Right hindlimb (tissue), 1 donor: ENCODE results near the gene ZNF816.
"Not testable (repeated sequence)": the region's sequence is repeated elsewhere in the genome, so short reads cannot be mapped to it uniquely, and the experiment has no call there.

Experiments
- DNase-seq: peaks from one replicate; pipeline ENCODE4 v3.0.0-alpha.2; 2018

ZNF816 gene

DNA sequence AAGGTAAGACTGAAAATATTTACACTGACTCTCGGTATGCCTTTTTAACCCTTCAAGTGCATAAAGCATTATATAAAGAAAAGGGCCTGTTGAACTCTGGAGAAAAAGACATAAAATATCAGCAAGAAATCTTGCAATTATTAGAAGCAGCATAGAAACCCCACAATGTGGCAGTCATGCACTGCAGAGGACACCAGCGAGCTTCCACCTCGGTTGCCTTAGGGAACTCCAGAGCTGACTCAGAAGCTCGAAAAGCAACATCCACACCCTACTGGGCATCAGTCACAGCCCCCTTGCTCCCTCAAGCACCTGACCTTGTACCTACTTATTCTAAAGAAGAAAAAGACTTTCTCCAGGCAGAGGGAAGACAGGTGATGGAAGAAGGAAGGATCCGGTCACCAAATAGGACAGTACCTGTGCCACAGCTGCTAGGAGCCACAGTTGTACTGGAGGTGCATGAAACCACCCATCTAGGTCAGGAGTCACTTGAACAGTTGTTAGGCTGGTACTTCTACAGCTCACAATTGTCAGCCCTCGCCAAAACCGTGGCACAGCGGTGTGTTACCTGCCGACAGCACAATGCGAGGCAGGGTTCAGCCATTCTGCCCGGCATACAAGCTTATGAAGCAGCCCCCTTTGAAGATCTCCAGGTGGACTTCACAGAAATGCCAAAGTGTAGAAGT, 2.9 kb downstream of the ZNF816 start:
- DNase-seq: no peak

DNA sequence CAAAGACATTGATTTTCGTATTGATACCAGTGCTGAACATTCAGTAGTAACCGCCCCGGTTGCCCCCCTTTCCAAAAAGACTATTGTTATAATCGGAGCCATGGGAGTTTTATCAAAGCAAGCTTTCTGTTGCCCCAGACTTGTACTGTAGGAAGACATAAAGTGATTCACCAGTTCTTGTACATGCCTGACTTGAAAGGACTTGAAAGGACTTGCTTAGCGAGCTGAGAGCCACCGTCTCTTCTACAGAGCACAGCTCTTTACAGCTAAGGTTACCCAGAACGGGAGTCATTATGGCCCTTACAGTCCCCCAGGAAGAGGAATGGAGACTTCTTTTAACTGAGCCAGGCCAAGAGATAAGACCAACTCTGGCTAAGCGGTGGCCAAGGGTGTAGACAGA, 5.1 kb downstream of the ZNF816 start:
- DNase-seq: no peak

DNA sequence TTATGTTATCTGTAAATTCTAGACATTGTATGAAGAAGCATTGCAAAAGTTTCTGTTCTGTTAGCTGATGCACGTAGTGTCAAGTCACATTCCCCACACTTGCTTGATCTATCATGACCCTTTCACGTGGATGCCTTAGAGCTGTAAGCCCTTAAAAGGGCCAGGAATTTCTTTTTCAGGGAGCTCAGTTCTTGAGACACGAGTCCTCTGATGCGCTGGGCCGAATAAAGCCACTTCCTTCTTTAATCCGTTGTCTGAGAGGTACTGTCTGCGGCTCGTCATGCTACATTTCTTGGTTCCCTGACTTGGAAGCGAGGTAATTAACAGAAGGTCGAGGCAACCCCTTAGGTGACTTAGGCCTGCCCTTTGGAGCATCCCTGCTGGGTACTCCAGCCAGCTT, 5.8 kb downstream of the ZNF816 start:
- no peak for DNase-seq

DNA sequence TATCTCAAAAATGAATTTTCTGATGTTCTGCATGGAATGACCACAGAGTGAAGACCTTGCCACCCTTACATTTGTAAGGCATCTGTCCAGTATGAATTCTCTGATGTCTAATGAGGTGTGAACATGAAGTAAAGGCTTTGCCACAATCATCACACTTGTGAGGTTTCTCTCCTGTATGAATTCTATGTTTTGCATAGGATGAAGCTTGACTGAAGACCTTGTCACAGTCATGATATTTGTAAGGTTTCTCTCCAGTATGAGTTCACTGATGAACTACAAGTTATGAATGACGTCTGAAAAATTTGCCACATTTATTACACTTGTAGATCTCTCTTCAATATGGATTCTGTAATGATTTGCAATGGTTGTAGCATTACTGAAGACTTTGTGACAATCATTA, 13.3 kb downstream of the ZNF816 start:
- DNase-seq: no peak

DNA sequence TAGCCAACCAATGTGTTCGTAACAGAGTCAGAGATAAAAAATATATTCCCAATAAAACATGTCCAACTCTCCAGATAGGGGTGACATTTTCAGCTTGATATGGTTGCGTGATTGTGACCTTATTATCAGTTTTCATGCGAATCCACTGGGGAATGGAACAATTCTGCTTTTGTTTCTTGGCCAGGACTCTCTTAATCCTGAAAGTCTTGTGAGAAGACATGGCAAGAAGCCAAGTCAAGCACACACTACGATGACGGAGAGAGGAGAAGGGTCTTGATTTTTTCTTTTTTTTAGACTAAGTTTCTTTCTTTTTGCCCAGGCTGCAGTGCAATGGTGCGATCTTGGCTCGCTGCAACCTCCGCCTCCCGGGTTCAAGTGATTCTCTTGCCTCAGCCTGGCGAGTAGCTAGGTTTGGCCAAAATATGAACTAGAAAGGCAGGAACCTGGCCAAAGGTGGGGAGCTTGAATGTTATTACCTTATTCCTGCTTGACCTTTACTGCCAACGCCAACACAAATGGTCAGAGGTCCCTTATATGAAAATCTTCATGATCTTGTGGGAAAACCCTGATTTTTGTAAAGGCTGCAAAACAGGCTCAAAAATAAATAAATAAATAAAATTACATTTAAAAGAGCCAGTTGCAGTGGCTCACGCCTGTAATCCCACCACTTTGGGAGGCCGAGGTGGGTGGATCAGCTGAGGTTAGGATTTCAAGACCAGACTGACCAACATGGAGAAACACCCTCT, 14.5 kb downstream of the ZNF816 start:
- no peak for DNase-seq

DNA sequence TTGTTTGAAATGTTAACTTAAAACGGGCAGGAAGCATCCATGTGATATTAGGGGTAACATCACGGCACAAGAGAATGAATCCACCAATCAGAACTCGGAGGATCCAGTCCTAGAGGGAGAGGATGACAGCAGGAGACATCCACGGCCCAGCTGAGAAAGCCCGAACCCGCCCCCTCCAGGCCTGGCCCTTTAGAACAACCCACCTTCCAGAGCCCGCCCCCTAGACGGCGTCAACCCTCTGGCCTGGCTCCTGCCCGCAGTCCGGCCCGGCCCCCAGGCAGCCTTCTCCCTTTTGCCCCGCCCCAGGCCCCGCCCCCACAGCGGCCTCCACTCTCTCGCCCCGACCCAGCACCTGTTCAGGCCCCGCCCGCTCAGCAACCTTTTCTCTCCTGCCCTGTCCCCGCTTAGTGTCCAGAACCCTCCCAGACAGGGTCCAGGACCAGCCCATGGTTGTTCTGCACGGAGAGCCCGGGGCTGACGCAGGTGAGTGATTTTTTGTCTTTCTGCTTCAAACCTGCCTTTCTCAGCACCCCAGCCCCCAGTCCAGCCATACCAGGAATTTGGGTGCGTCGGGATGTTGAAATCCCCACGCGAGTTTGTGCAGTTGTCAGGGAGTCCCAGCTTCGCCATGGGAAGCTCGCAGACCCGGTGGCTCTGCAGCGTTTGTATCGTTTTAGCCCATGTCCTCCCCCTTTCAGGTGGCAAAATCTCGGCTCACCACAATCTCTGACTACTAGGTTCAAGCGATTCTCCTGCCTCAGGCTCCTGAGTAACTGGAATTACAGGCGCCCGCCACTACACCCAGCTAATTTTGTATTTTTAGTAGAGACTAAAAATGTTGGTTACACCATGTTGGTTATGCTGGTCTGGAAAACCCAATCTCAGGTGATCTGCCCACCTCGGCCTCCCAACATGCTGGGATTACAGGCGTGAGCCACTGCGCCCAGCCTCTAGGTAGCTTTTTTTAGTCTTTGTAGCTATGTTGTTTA, 16.1 kb downstream of the ZNF816 start:
- DNase-seq: peak; percentile 45

DNA sequence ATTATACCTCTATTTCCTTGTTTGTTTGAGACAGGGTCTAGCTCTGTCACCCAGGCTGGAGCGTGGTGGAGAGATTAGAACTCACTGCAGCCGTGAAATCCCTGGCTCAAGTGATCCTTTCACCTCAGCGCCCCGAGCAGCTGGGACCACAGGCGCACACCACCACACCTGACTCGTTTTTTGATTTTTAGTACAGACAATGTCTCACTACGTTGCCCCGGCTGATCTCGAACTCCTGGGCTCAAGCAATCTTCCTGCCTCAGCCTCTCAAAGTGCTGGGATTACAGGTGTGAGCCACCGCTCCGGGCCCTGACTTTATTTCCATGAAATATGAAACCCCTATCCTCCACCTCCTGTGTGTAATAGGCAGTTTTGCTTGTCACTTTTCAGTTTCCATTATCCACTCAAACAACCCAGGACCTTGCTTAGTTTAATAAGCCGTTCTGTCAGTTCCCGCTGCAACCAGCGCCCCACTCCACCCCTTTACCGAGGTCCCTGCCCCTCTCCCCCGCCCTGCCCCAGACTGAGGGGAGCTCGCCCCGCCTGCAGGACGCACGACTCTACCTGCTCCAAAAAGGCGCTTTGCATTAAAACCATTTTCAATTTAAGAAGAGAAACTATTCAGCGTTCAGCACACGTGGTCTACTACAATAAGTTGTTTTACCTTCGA, 16.9 kb downstream of the ZNF816 start:
- no peak for DNase-seq

DNA sequence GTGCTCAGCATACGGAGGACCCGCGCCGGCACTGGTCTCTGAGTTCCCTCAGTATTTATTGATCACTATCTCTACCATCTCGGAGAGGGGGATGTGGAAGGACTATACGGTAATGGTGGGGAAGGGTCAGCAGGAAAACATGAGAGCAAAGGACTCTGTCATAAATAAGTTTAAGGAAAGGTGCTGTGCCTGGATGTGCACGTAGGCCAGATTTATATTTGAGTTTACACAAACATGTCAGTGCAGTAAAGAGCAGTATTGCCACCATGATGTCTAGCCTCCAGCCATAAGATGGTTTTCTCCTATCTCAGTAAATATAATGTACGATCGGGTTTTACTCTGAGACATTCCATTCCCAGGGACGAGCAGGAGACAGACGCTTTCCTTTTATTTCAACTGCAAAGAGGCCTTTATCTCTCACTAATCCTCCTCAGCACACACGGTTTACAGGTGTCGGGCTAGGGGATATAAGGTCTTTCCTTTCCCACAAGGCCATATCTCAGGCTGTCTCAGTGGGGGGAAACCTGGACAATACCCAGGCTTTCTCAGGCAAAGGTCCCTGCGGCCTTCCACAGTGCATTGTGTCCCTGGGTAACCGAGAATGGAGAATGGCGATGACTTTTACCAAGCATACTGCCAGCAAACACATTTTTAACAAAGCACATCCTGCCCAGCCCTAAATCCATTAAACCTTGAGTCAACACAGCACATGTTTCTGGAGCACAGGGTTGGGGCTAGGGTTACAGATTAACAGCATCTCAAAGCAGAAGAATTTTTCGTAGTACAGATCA, 17.8 kb downstream of the ZNF816 start:
- DNase-seq: not testable (repeated sequence)

DNA sequence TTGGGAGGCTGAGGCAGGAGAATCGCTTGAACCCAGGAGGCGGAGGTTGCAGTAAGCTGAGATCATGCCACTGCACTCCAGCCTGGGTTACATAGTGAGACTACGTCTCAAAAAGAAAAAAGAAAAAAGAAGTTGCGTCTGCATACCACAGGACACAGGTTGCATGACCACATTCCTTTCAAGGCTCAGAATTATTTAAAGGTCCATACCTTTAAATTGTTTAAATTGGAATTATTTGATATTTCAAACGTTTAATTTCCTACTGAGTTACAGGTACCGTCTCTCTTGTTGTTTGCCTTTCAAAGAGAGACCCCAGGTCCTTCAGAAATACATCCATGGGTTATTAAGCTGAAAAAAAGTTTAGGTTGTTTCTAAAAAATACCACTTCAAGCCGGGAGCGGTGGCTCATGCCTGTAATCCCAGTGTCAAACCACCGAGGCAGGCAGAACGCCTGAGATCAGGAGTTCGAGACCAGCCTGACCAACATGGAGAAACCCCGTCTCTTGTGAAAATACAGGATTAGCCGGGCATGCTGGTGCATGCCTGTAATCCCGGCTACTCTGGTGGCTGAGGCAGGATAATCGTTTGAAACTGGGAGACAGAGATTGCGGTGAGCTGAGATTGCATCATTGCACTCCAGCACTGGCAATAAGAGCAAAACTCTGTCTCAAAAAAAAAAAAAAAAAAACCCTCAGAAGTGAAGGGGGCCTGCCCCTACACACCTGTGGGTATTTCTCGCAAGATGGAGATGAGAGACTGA, 18.6 kb downstream of the ZNF816 start:
- DNase-seq: no peak

DNA sequence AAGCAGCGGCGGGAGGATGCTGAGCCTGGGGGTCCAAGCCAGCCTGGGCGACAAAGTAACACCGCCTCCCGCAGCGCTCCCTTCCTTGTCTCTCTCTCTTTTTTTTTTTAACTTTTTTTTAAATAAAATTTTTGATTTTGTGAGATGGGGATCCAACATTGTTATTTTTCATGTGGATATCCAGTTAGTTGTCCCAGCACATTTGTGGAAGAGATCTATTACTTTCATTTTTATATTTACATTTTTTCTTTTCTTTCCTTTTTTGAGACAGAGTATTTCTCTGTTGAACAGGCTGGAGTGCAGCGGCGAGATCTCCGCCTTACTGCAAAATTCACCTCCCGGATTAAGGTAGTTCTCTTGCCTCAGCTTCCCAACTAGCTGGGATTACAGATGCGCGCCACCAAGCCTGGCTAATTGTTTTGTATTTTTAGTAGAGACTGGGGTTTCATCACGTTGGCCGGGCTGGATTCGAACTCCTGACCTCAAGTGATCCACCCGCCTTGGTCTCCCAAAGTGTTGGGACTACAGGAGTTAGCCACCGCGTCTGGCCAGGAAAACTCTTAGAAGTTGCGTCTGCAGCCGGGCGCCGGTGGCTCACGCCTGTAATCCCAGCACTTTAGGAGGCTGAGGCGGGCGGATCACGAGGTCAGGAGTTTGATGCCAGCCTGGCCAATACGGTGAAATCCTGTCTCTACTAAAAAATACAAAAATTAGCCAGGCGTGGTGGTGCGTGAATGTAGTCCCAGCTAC, 19.4 kb downstream of the ZNF816 start:
- DNase-seq: no peak

DNA sequence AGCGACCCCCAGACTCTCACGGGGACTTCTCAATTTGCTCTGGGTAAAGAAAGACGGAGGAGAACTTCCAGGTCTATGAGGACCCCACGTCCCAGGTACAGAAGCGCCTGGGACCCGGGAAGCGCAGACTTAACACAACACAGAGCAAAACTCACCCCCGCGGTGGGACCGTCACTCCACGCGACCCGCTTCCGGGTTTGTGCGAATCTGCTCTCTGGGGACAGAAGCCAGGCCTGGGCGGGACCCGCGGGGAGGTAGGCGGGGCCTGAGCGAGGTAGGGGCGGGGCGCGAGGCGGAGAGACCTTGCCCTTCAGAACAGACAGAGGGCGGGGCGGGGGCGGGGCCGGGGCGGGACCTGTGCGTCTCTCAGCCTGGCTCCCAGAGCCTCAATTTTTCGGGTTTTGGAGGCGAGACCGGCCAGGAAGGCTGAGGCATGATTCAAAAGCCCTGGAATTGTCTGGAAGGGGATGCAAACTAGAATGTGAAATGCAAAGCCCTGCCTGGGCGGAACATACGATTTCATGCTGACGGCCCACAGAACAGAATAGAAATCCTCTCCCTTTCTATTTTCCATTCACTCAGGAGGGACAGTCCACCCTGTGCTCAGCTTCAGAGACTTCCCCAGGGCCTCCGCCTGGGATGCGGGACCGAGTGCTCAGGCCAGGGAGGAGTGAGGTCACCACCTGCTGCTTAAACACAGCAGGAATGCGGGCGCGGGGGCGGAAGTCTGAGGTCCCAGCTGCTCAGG, 20.1 kb downstream of the ZNF816 start:
- peak; percentile 96 for DNase-seq

DNA sequence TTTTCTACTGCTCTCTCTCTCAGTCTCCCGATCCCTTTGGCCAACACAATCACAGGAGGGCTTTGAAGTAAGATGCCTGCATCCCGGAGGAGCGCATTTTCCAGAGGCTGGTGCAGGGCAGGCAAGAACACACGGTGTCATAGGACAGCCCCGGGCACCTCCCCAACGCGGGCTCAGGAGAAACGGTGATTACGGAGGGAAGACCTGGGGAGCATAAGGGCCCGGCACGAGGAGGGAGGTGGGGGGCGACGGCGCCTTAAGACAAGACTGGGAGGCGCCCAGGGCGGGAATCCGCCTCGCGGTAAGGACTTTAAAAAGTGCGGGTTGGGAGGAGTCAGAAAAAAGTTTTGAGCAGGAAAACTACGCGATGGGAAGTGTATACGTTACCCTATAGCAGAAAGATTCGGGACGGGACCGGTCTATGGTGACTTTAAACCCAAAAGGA, 20.7 kb downstream of the ZNF816 start:
- peak; percentile 54 for DNase-seq

DNA sequence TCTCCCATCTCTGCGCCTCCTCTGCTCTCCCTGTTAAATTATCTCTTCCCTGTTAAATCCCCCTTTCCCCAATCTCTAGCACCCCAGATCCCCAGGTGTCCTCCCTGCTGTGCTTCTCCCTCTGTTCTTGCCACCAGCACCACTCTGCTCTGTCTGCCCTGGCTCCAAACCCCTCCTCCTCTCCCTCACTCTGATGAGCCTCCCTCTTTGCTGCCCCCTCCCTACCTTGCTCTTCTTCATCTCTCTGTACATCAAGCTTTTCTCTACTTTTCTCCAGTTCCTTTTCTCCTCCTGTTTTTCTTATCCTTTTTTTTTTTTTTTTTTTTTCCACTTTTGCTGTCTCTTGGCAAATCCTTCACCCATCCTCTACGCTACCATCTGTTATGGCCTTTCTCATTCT, 21.2 kb downstream of the ZNF816 start:
- DNase-seq: not testable (repeated sequence)

DNA sequence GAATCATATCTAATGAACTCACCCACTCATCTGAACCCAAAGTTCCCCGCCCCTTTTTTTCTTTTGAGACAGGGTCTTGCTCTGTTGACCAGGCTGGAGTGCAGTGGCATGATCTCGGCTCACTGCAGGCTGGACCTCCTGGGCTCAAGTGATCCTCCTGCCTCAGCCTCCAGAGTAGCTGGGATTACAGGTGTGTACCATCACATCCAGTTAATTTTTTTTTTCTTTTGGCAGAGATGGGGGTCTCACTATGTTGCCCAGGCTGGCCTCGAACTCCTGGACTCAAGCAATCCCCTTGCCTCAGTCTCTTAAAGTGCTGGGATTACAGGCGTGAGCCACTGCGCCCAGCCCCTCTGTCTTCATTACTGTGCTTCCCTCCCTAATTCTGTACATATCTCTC, 21.8 kb downstream of the ZNF816 start:
- not testable (repeated sequence) for DNase-seq

DNA sequence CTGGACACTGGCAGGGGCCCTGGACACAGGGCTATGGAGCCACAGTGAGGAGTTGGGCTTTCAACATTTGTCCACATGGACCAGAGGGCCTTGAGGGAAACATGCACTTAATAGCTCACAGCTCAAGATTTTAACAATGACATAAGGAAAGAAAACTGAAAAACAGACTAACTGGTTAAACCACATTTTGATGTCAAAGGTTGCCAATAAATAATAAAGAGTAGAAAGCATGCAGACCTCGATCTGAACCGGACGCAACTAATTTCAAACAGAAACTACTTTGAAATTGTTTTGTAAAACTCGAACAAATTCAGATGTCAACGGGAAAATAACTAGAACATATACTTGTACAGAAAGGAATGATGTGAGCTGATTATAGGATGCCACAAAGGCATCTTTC, 23.9 kb downstream of the ZNF816 start:
- DNase-seq: no peak

DNA sequence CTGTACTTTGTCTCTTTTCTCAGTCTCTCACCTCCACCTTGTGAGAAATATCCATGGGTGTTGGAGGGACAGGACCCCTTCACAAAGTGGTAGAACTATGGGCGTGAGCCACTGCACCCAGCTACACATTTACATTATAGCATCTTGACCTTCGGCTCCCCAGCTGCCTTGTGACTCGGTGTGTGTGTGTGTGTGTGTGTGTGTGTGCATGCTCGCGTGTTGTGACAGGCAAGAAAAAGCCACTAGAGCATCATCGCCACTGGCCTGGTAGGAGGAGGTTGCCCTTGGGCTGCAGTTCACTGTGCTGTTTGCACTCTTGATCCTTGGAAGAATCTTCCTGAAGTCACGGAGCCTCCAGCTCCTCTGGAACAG, 25.7 kb downstream of the ZNF816 start:
- no peak for DNase-seq

DNA sequence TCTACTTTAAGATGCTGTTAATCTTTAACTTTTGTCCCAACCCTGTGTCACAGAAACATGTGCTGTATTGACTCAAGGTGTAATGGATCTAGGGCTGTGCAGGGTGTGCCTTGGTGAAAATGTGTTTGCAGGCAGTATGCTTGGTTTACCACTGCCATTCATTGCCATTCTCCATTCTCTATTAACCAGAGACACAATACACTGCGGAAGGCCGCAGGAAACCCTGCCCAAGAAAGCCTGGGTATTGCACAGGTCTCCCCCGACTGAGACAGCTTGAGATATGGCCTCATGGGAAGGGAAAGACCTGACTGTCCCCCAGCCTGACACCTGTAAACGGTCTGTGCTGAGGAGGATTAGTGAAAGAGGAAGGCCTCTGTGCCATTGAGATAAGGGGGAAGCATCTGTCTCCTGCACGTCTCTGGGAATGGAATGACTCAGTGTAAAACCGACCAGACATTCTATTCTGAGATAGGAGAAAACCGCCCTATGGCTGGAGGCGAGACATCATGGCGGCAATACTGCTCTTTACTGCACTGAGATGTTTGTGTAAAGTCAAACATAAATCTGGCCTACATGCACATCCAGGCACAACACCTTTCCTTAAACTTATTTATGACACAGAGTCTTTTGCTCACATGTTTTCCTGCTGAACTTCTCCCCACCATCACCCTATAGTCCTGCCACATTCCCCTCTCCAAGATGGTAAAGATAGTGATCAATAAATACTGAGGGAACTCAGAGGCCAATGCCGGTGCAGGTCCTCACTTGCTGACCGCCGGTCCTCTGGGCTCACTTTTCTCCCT, 26.3 kb downstream of the ZNF816 start:
- no peak for DNase-seq

DNA sequence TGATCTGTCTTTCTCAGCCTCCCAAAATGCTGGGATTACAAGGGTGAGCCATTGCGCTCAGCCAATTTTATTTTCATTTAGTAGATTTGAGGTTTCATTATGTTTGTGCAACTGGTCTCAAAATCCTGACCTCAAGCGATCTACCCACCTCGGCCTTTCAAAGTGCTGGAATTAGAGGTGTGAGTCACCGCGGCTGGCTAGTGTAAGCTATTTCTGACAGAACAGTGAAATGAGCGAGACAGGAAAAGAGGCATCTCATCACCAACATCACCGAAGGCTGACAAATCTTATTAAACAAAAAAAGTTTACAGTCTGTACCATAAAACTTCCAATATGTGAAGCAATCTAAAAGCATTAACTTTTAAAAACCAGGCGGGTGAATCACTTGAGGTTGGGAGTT, 27.2 kb downstream of the ZNF816 start:
- no peak for DNase-seq

DNA sequence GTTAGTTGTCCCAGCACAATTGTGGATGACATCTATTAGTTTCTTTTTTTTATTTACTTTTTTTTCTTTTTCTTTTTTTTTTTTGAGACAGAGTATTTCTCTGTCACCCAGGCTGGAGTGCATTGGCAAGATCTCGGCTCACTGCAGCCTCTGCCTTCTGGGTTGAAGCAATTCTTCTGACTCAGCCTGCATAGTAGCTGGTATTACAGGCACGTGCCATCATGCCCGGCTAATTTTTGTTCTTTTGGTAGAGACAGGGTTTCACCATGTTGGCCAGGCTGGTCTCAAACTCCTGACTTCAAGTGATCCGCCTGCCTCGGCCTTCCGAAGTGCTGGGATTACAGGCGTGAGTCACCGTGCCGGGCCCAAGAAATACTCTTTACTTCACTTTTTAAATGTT, 38.0 kb downstream of the ZNF816 start:
- DNase-seq: not testable (repeated sequence)
